Trophoblast cell (in vitro differentiated cells and primary cell): Measurements from ENCODE around the gene KRTAP1-4.

Source experiments
- DNase-seq, 2 donors: peaks; one replicate each; pipeline ENCODE4 v3.0.0-alpha.2; 2016
- H2AFZ ChIP-seq: 2 replicates; pipeline ENCODE4 v1.6.1; 2013; ENCODE audit warnings: low read length, moderate library complexity, mild to moderate bottlenecking; ENCODE audit not compliant: insufficient read depth, poor library complexity
- H2AK5ac ChIP-seq: 2 replicates; pipeline ENCODE4 v1.6.1; 2013; ENCODE audit warnings: mild to moderate bottlenecking, low read length
- H2BK120ac ChIP-seq: 2 replicates; pipeline ENCODE4 v1.6.1; 2013; ENCODE audit warnings: low read length, mild to moderate bottlenecking, moderate library complexity; ENCODE audit not compliant: insufficient read depth, poor library complexity
- H2BK12ac ChIP-seq: 2 replicates; pipeline ENCODE4 v1.6.1; 2013; ENCODE audit warnings: mild to moderate bottlenecking, low read length, moderate library complexity
- H2BK5ac ChIP-seq: 2 replicates; pipeline ENCODE4 v1.6.1; 2013; ENCODE audit warnings: low read length, low read depth, moderate library complexity, mild to moderate bottlenecking; ENCODE audit not compliant: poor library complexity
- H3K14ac ChIP-seq: 2 replicates; pipeline ENCODE4 v1.6.1; 2013; ENCODE audit warnings: mild to moderate bottlenecking, low read length
- H3K18ac ChIP-seq: 2 replicates; pipeline ENCODE4 v1.6.1; 2013; ENCODE audit warnings: mild to moderate bottlenecking, low read length
- H3K23ac ChIP-seq: 2 replicates; pipeline ENCODE4 v1.6.1; 2013; ENCODE audit warnings: low read length
- H3K27ac ChIP-seq: 2 replicates; pipeline ENCODE4 v1.5.1; 2013; ENCODE audit warnings: low read depth, mild to moderate bottlenecking, inconsistent platforms, low read length, moderate library complexity
- H3K27me3 ChIP-seq: 2 replicates; pipeline ENCODE4 v1.6.1; 2013; ENCODE audit warnings: inconsistent platforms, mild to moderate bottlenecking, low read length, moderate library complexity; ENCODE audit not compliant: insufficient read depth
- H3K36me3 ChIP-seq, 2 experiments: 1 replicate in 1 of 2; 2 replicates in 1 of 2; pipeline ENCODE4 v1.6.1; 2013; ENCODE audit warnings: low read length in 2 of 2, mild to moderate bottlenecking in 2 of 2, moderate library complexity in 1 of 2; ENCODE audit not compliant: insufficient read depth in 2 of 2, control insufficient read depth in 1 of 2
- H3K4ac ChIP-seq: 2 replicates; pipeline ENCODE4 v1.6.1; 2013; ENCODE audit warnings: low read depth, mild to moderate bottlenecking, low read length, moderate library complexity
- H3K4me1 ChIP-seq, 2 experiments: 1 replicate in 1 of 2; 2 replicates in 1 of 2; pipeline ENCODE4 v1.6.1; 2013; ENCODE audit warnings: low read length in 2 of 2, mild to moderate bottlenecking in 2 of 2, moderate library complexity in 1 of 2; ENCODE audit not compliant: insufficient read depth in 2 of 2, control insufficient read depth in 1 of 2
- H3K4me2 ChIP-seq: 2 replicates; pipeline ENCODE4 v1.6.1; 2013; ENCODE audit warnings: inconsistent platforms, mild to moderate bottlenecking, low read length, moderate library complexity
- H3K4me3 ChIP-seq: 2 replicates; pipeline ENCODE4 v1.5.1; 2013; ENCODE audit warnings: mild to moderate bottlenecking, low read depth, low read length, inconsistent platforms
- H3K79me1 ChIP-seq: one replicate; pipeline ENCODE4 v1.6.1; 2013; ENCODE audit warnings: low read length
- H3K79me2 ChIP-seq: 2 replicates; pipeline ENCODE4 v1.6.1; 2013; ENCODE audit warnings: low read length, mild to moderate bottlenecking; ENCODE audit not compliant: control insufficient read depth, insufficient read depth, poor library complexity
- H3K9ac ChIP-seq: 2 replicates; pipeline ENCODE4 v1.6.1; 2013; ENCODE audit warnings: mild to moderate bottlenecking, low read length
- H3K9me3 ChIP-seq: 2 replicates; pipeline ENCODE4 v1.6.1; 2013; ENCODE audit warnings: low read depth, mild to moderate bottlenecking, control low read depth, inconsistent platforms, low read length; ENCODE audit not compliant: insufficient read depth
- H4K12ac ChIP-seq: 2 replicates; pipeline ENCODE4 v1.6.1; 2013; ENCODE audit warnings: low read depth, mild to moderate bottlenecking, low read length, moderate library complexity
- H4K8ac ChIP-seq: 2 replicates; pipeline ENCODE4 v1.6.1; 2013; ENCODE audit warnings: low read depth, mild to moderate bottlenecking, low read length, moderate library complexity
- H4K91ac ChIP-seq: one replicate; pipeline ENCODE4 v1.6.1; 2013; ENCODE audit warnings: low read depth, mild to moderate bottlenecking, low read length, moderate library complexity
- WGBS: extraction: QIAGEN DNeasy Blood & Tissue Kit; methylation state at CpG from one replicate; pipeline ENCODE4 v1.1.7; 2013; ENCODE audit warnings: missing lambda C conversion rate; ENCODE audit not compliant: insufficient read length, insufficient coverage; ENCODE audit errors: extremely low coverage; 5-methylcytosine and 5-hydroxymethylcytosine counted together

Gene KRTAP1-4

DNA sequence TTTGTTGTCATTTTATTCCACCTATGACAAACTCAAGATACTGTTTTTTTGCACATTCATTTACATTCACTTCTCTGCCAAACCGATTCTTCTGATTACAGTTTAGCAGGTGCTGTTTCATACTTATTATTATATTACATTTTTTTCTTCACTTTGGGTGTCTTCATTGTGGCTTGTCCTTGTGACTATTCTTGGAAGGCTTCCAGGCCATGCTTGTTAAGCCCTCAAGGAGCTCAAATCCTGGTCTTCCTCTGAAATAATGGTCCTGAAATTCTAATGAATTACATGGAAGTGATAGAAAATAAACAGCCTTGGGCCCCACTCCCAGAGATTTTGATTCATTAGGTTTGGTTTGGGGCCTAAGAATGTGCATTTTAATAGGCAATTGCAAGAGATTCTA is 34.3 kb upstream of the KRTAP1-4 start:
- Histone ChIP-seq H3K79me2 (no peaks in the 10 kb centered on the region), H3K14ac (no peak overlapping the region), H3K4me1 (peaks cover 3 to 6% of the 10 kb centered on the region in 2 experiments), H3K9me3 (no peaks in the 10 kb centered on the region), H2BK5ac (no peak overlapping the region), H3K18ac (no peak overlapping the region), H3K23ac (no peak overlapping the region), H2BK12ac (no peak overlapping the region), H3K9ac (no peak overlapping the region), H3K79me1 (no peaks in the 10 kb centered on the region), H4K91ac (no peak overlapping the region), H4K12ac (no peak overlapping the region), H2AK5ac (no peak overlapping the region), H3K36me3 (no peaks in the 10 kb centered on the region), H3K4me2 (no peak overlapping the region), H3K4me3 (no peak overlapping the region), H3K4ac (no peak overlapping the region), H2BK120ac (no peak overlapping the region), H4K8ac (no peak overlapping the region), H3K27ac (no peak overlapping the region), H2AFZ (no peak overlapping the region), H3K27me3 (no peaks in the 10 kb centered on the region)
- DNase-seq, result no peak
- no CpG with 5 or more reads among the region's 1 CpG for WGBS

- DNase-seq, result no peak
- no peaks in the 10 kb centered on the region for H3K27me3 ChIP-seq
- no peak overlapping the region for H3K27ac ChIP-seq
- no peak overlapping the region for H3K4me3 ChIP-seq
- no peak overlapping the region for H4K12ac ChIP-seq
- no peak overlapping the region for H2AFZ ChIP-seq
- no peaks in the 10 kb centered on the region for H3K79me2 ChIP-seq
- H3K4me2 ChIP-seq, result no peak overlapping the region
- H2AK5ac ChIP-seq, result no peak overlapping the region
- no peak overlapping the region for H3K14ac ChIP-seq
- H3K4ac ChIP-seq, result no peak overlapping the region
- no CpG with 5 or more reads among the region's 4 CpGs for WGBS
- peaks cover 3 to 6% of the 10 kb centered on the region in 2 experiments for H3K4me1 ChIP-seq
- H3K18ac ChIP-seq, result no peak overlapping the region
- H3K36me3 ChIP-seq, result no peaks in the 10 kb centered on the region
- no peaks in the 10 kb centered on the region for H3K9me3 ChIP-seq
- no peak overlapping the region for H3K23ac ChIP-seq
- H4K91ac ChIP-seq, result no peak overlapping the region
- no peaks in the 10 kb centered on the region for H3K79me1 ChIP-seq
- no peak overlapping the region for H2BK12ac ChIP-seq
- no peak overlapping the region for H4K8ac ChIP-seq
- H2BK5ac ChIP-seq, result no peak overlapping the region
- no peak overlapping the region for H3K9ac ChIP-seq
- H2BK120ac ChIP-seq, result no peak overlapping the region
Measured at GRCh38 chr17:41063449-41063848, 33.5 kb upstream of the KRTAP1-4 start.

- Histone ChIP-seq H3K79me1 (no peaks in the 10 kb centered on the region), H3K4me3 (no peak overlapping the region), H3K4me1 (peaks cover 3 to 6% of the 10 kb centered on the region in 2 experiments), H2AK5ac (no peak overlapping the region), H4K91ac (no peak overlapping the region), H3K4me2 (no peak overlapping the region), H3K27ac (peak overlapping the region; percentile 22), H2AFZ (no peak overlapping the region), H3K36me3 (no peaks in the 10 kb centered on the region), H3K18ac (no peak overlapping the region), H4K8ac (no peak overlapping the region), H3K79me2 (no peaks in the 10 kb centered on the region), H3K14ac (no peak overlapping the region), H3K4ac (no peak overlapping the region), H3K27me3 (no peaks in the 10 kb centered on the region), H3K23ac (no peak overlapping the region), H2BK12ac (no peak overlapping the region), H3K9ac (no peak overlapping the region), H4K12ac (no peak overlapping the region), H2BK5ac (no peak overlapping the region), H3K9me3 (no peaks in the 10 kb centered on the region), H2BK120ac (no peak overlapping the region)
- DNase-seq, result peak in 1 of 2 donors; percentile 51
- WGBS, result 100% methylated on average over 1 of the region's 1 CpG
Measured at GRCh38 chr17:41061964-41062363, 32.0 kb upstream of the KRTAP1-4 start.

- H3K36me3 ChIP-seq, result no peaks in the 10 kb centered on the region
- H3K79me2 ChIP-seq, result no peaks in the 10 kb centered on the region
- H3K18ac ChIP-seq, result no peak within 1 kb of the TSS
- H2BK12ac ChIP-seq, result no peak within 1 kb of the TSS
- H4K12ac ChIP-seq, result no peak within 1 kb of the TSS
- peak within 1 kb of the TSS; percentile 70 for H3K14ac ChIP-seq
- H2BK120ac ChIP-seq, result peak within 1 kb of the TSS; percentile 51
- no peak within 1 kb of the TSS for H2AFZ ChIP-seq
- no peak within 1 kb of the TSS for H3K4ac ChIP-seq
- H3K4me2 ChIP-seq, result no peak within 1 kb of the TSS
- peaks cover 3 to 6% of the 10 kb centered on the region in 2 experiments for H3K4me1 ChIP-seq
- H3K27ac ChIP-seq, result no peak within 1 kb of the TSS
- H2BK5ac ChIP-seq, result no peak within 1 kb of the TSS
- no peak within 1 kb of the TSS for H2AK5ac ChIP-seq
- no peaks in the 10 kb centered on the region for H3K27me3 ChIP-seq
- no peak within 1 kb of the TSS for H3K9ac ChIP-seq
- peak; percentile 89 to 96 for DNase-seq
- H3K23ac ChIP-seq, result no peak within 1 kb of the TSS
- H4K91ac ChIP-seq, result peak within 1 kb of the TSS; percentile 48
- H3K4me3 ChIP-seq, result no peak within 1 kb of the TSS
- no peak within 1 kb of the TSS for H4K8ac ChIP-seq
- no peaks in the 10 kb centered on the region for H3K79me1 ChIP-seq
- H3K9me3 ChIP-seq, result no peaks in the 10 kb centered on the region
- no CpG with 5 or more reads among the region's 6 CpGs for WGBS
Measured at GRCh38 chr17:41060052-41060604, 30.1 kb upstream of the KRTAP1-4 start, which contains the start of gene KRTAP2-3. Gene KRTAP2-3 (minus strand): TSS chr17:41060114. CDS start chr17:41060050, 64 bp downstream.
